ENCODE measurements around the gene PLXNA2.

DNA sequence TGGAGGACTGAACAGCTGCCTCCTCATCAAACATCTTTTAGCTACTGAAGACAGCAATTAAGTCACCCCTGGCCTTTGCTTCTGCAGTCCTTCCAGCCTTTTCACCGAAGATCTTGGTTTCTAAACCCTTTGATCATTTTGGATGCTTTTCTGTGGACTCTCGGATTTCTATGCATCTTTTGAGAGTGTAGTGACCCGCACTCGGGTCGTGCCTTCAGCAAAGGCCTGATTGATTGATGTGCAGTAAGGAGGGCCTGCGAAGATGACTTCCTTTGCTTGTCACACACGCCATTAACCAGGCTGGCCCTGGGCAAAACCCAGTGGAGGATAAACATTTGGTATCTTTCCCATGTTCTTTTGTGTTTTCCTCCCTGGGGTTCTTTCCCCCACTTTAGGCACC, 175.8 kb downstream of the PLXNA2 start:
- TF ChIP-seq CTCF (IDR thresholded peaks at IDR 0.05) = no peak
- TF ChIP-seq POLR2AphosphoS5 (IDR thresholded peaks at IDR 0.05; ENCODE audit: insufficient read depth in 1 of 2, low read depth in 1 of 2) = no peak
- no peak for TF ChIP-seq POLR2A (IDR thresholded peaks at IDR 0.05)

Data from vagina (tissue), 2 donors.